SK-N-SH treated with all-trans-retinoic acid at 6 μM for 48 hours (cell line): ENCODE measurements around the gene BUD23.
A peak's percentile ranks its signal among the peaks of the same experiment; 100 is the strongest.

Experiments
- ATAC-seq: fragments of 200-7000 bp; cut with Tn5 transposase; 3 replicates; pipeline ENCODE4 v1.9.1; 2020; ENCODE audit warnings: mild to moderate bottlenecking, moderate library complexity
- ARNTL ChIP-seq: fragments of 450-650 bp; formaldehyde crosslinking; IDR thresholded peaks from 2 replicates; pipeline ENCODE4 v1.5.0; 2020; ENCODE audit warnings: low read depth, mild to moderate bottlenecking, moderate library complexity, borderline replicate concordance
- BACH2 ChIP-seq: fragments of 250-450 bp; sonication (Bioruptor Pico); IDR thresholded peaks from 2 replicates; pipeline ENCODE4 v1.9.0; 2021; ENCODE audit warnings: mild to moderate bottlenecking, borderline replicate concordance
- CREB5 ChIP-seq: fragments of 250-450 bp; sonication (Bioruptor Pico); IDR thresholded peaks from 2 replicates; pipeline ENCODE4 v1.5.1; 2020; ENCODE audit warnings: low read depth, mild to moderate bottlenecking, moderate library complexity
- CSDC2 ChIP-seq: fragments of 250-450 bp; sonication (Bioruptor Pico); IDR thresholded peaks from 2 replicates; pipeline ENCODE4 v1.5.0; 2020; ENCODE audit warnings: mild to moderate bottlenecking, moderate library complexity
- ESRRG ChIP-seq: fragments of 250-450 bp; sonication (Bioruptor Pico); IDR thresholded peaks from 2 replicates; pipeline ENCODE4 v1.6.1; 2021; ENCODE audit warnings: mild to moderate bottlenecking
- GLIS3 ChIP-seq: fragments of 250-450 bp; sonication (Bioruptor Pico); IDR thresholded peaks from 2 replicates; pipeline ENCODE4 v1.5.0; 2020; ENCODE audit warnings: mild to moderate bottlenecking, moderate library complexity
- ISL1 ChIP-seq: fragments of 250-450 bp; sonication (Bioruptor Pico); IDR thresholded peaks from 2 replicates; pipeline ENCODE4 v2.1.2; 2022; ENCODE audit warnings: mild to moderate bottlenecking, moderate library complexity
- OSR1 ChIP-seq: fragments of 250-450 bp; sonication (Bioruptor Pico); IDR thresholded peaks from 2 replicates; pipeline ENCODE4 v1.8.0; 2022; ENCODE audit warnings: moderate library complexity, mild to moderate bottlenecking, inconsistent platforms
- POU6F1 ChIP-seq: fragments of 250-450 bp; sonication (Bioruptor Pico); IDR thresholded peaks from 2 replicates; pipeline ENCODE4 v1.8.0; 2021; ENCODE audit warnings: low read depth, mild to moderate bottlenecking, moderate library complexity, borderline replicate concordance
- PPARA ChIP-seq: fragments of 250-450 bp; sonication (Bioruptor Pico); IDR thresholded peaks from 2 replicates; pipeline ENCODE4 v1.5.0; 2020; ENCODE audit warnings: mild to moderate bottlenecking, borderline replicate concordance
- RARB ChIP-seq: fragments of 250-450 bp; sonication (Bioruptor Pico); IDR thresholded peaks from 2 replicates; pipeline ENCODE4 v1.8.0; 2021; ENCODE audit warnings: mild to moderate bottlenecking, moderate library complexity
- SNAI2 ChIP-seq: fragments of 250-450 bp; sonication (Bioruptor Pico); IDR thresholded peaks from 2 replicates; pipeline ENCODE4 v1.5.0; 2020; ENCODE audit warnings: mild to moderate bottlenecking, moderate library complexity
- TCF4 ChIP-seq: fragments of 250-450 bp; sonication (Bioruptor Pico); IDR thresholded peaks from 2 replicates; pipeline ENCODE4 v1.8.0; 2021; ENCODE audit warnings: mild to moderate bottlenecking, moderate library complexity, borderline replicate concordance
- TOX ChIP-seq: fragments of 250-450 bp; sonication (Bioruptor Pico); IDR thresholded peaks from 2 replicates; pipeline ENCODE4 v1.8.0; 2021; ENCODE audit warnings: mild to moderate bottlenecking, moderate library complexity, borderline replicate concordance
- ZC3H10 ChIP-seq: fragments of 250-450 bp; sonication (Bioruptor Pico); IDR thresholded peaks from 2 replicates; pipeline ENCODE4 v1.5.1; 2021; ENCODE audit warnings: mild to moderate bottlenecking, moderate library complexity
- ZFP3 ChIP-seq: fragments of 250-450 bp; sonication (Bioruptor Pico); IDR thresholded peaks from 2 replicates; pipeline ENCODE4 v1.5.0; 2020; ENCODE audit warnings: mild to moderate bottlenecking, moderate library complexity
- ZFP30 ChIP-seq: fragments of 450-650 bp; formaldehyde crosslinking; IDR thresholded peaks from 2 replicates; pipeline ENCODE4 v1.5.0; 2022; ENCODE audit warnings: mild to moderate bottlenecking, moderate library complexity
- ZNF565 ChIP-seq: fragments of 450-650 bp; formaldehyde crosslinking; conservative IDR thresholded peaks from 2 replicates; pipeline ENCODE4 v1.5.0; 2020; ENCODE audit warnings: low read depth, mild to moderate bottlenecking, moderate library complexity
- ZNF70 ChIP-seq: fragments of 450-650 bp; formaldehyde crosslinking; IDR thresholded peaks from 2 replicates; pipeline ENCODE4 v1.5.0; 2020; ENCODE audit warnings: mild to moderate bottlenecking, moderate library complexity
- ZNF8 ChIP-seq: fragments of 450-650 bp; formaldehyde crosslinking; IDR thresholded peaks from 2 replicates; pipeline ENCODE4 v1.5.0; 2020; ENCODE audit warnings: mild to moderate bottlenecking, moderate library complexity
- TF ChIP-seq, protein P1 (sequence below): fragments of 250-450 bp; sonication (Bioruptor Pico); IDR thresholded peaks from 2 replicates; pipeline ENCODE4 v1.5.0; 2020; ENCODE audit warnings: mild to moderate bottlenecking, moderate library complexity
- TF ChIP-seq, protein P2 (sequence below): fragments of 250-450 bp; sonication (Bioruptor Pico); IDR thresholded peaks from 2 replicates; pipeline ENCODE4 v1.5.1; 2021; ENCODE audit warnings: mild to moderate bottlenecking, moderate library complexity
- TF ChIP-seq, protein P3 (sequence below): fragments of 250-450 bp; sonication (Bioruptor Pico); IDR thresholded peaks from 2 replicates; pipeline ENCODE4 v1.8.0; 2020; ENCODE audit warnings: mild to moderate bottlenecking, moderate library complexity, borderline replicate concordance

BUD23 gene

GRCh38 chr7:73738612-73739386 is 55.4 kb downstream of the BUD23 start, which contains the start of gene ABHD11:
TSS of gene ABHD11 (minus strand) at chr7:73738802. CDS start at chr7:73738770, 32 bp downstream.
- peak; percentile 84 for ATAC-seq

DNA sequence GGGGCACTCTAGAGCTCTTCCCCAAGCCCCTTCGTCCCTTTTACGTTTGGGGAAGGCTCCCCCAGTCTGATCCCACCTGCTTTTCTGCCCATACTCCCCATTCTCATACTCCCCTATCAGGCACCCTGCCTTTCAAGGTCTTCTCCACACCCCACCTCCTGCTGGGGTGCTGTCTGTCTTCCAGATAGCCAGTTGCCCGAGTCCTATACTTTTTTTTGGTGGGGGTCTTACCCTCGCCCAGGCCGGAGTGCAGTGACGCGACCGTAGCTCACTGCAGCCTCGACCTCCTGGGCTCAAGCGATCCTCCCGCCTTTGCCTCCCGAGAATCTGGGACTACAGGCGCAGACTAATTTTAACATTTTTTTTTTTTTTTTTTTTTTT is 56.0 kb downstream of the BUD23 start:
- TF ChIP-seq, protein P1, sequence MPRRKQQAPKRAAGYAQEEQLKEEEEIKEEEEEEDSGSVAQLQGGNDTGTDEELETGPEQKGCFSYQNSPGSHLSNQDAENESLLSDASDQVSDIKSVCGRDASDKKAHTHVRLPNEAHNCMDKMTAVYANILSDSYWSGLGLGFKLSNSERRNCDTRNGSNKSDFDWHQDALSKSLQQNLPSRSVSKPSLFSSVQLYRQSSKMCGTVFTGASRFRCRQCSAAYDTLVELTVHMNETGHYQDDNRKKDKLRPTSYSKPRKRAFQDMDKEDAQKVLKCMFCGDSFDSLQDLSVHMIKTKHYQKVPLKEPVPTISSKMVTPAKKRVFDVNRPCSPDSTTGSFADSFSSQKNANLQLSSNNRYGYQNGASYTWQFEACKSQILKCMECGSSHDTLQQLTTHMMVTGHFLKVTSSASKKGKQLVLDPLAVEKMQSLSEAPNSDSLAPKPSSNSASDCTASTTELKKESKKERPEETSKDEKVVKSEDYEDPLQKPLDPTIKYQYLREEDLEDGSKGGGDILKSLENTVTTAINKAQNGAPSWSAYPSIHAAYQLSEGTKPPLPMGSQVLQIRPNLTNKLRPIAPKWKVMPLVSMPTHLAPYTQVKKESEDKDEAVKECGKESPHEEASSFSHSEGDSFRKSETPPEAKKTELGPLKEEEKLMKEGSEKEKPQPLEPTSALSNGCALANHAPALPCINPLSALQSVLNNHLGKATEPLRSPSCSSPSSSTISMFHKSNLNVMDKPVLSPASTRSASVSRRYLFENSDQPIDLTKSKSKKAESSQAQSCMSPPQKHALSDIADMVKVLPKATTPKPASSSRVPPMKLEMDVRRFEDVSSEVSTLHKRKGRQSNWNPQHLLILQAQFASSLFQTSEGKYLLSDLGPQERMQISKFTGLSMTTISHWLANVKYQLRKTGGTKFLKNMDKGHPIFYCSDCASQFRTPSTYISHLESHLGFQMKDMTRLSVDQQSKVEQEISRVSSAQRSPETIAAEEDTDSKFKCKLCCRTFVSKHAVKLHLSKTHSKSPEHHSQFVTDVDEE (CRISPR knock-in tag) = no peak
- TF ChIP-seq GLIS3 (CRISPR knock-in tag) = no peak
- TF ChIP-seq POU6F1 (CRISPR knock-in tag) = no peak
- ATAC-seq = no peak

More at GRCh38 chr7:73738612-73739386, 55.4 kb downstream of the BUD23 start, which contains the start of gene ABHD11:
- TF ChIP-seq ZFP3 (CRISPR knock-in tag) = peak; percentile 44; the same call in 1 of the 2 replicates
- TF ChIP-seq, protein P2, sequence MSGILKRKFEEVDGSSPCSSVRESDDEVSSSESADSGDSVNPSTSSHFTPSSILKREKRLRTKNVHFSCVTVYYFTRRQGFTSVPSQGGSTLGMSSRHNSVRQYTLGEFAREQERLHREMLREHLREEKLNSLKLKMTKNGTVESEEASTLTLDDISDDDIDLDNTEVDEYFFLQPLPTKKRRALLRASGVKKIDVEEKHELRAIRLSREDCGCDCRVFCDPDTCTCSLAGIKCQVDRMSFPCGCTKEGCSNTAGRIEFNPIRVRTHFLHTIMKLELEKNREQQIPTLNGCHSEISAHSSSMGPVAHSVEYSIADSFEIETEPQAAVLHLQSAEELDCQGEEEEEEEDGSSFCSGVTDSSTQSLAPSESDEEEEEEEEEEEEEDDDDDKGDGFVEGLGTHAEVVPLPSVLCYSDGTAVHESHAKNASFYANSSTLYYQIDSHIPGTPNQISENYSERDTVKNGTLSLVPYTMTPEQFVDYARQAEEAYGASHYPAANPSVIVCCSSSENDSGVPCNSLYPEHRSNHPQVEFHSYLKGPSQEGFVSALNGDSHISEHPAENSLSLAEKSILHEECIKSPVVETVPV (CRISPR knock-in tag) = no peak
- 0 out of 2 replicates have a peak, but pooled peaks have one; percentile 39 for TF ChIP-seq BACH2 (CRISPR knock-in tag)
- TF ChIP-seq SNAI2 (CRISPR knock-in tag) = peak; percentile 23; the same call in 1 of the 2 replicates
- no peak for TF ChIP-seq PPARA (CRISPR knock-in tag)
- no peak for TF ChIP-seq ARNTL (CRISPR knock-in tag)
- TF ChIP-seq ZFP30 (CRISPR knock-in tag) = no peak
- TF ChIP-seq ZNF565 (CRISPR knock-in tag) = no peak
- no peak for TF ChIP-seq ZNF70
- no peak for TF ChIP-seq ISL1 (CRISPR knock-in tag)
- 0 out of 2 replicates have a peak, but pooled peaks have one; percentile 51 for TF ChIP-seq GLIS3 (CRISPR knock-in tag)
- peak; percentile 48; the same call in 1 of the 2 replicates for TF ChIP-seq TCF4 (CRISPR knock-in tag)
- TF ChIP-seq CREB5 (CRISPR knock-in tag) = no peak
- no peak for TF ChIP-seq ESRRG
- TF ChIP-seq, protein P1 (CRISPR knock-in tag) = peak; percentile 61; the same call in 1 of the 2 replicates
- no peak for TF ChIP-seq TOX (CRISPR knock-in tag)
- TF ChIP-seq POU6F1 (CRISPR knock-in tag) = no peak
- no peak for TF ChIP-seq RARB (CRISPR knock-in tag)
- 0 out of 2 replicates have a peak, but pooled peaks have one; percentile 58 for TF ChIP-seq ZNF8 (CRISPR knock-in tag)
- TF ChIP-seq OSR1 = no peak
- TF ChIP-seq ZC3H10 (CRISPR knock-in tag) = no peak
- TF ChIP-seq CSDC2 (CRISPR knock-in tag) = 0 out of 2 replicates have a peak, but pooled peaks have one; percentile 57
- TF ChIP-seq, protein P3, sequence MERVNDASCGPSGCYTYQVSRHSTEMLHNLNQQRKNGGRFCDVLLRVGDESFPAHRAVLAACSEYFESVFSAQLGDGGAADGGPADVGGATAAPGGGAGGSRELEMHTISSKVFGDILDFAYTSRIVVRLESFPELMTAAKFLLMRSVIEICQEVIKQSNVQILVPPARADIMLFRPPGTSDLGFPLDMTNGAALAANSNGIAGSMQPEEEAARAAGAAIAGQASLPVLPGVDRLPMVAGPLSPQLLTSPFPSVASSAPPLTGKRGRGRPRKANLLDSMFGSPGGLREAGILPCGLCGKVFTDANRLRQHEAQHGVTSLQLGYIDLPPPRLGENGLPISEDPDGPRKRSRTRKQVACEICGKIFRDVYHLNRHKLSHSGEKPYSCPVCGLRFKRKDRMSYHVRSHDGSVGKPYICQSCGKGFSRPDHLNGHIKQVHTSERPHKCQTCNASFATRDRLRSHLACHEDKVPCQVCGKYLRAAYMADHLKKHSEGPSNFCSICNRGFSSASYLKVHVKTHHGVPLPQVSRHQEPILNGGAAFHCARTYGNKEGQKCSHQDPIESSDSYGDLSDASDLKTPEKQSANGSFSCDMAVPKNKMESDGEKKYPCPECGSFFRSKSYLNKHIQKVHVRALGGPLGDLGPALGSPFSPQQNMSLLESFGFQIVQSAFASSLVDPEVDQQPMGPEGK (CRISPR knock-in tag) = peak; percentile 50; the same call in 1 of the 2 replicates
